ENCODE measurements around the gene CHD9NB.

CHD9NB gene

GRCh38 chr16:53090591-53091411 lies 38.1 kb upstream of the CHD9NB start:
- Histone ChIP-seq H3K36me3 (ENCODE audit: control insufficient read depth, insufficient read depth, low read length) (no peaks in the 10 kb centered on the region), H3K9ac (ENCODE audit: low read depth, low read length) (peak overlapping the region; percentile 39), H3K27me3 (ENCODE audit: control insufficient read depth, insufficient read depth, low read length) (no peaks in the 10 kb centered on the region), H3K9me3 (ENCODE audit: control insufficient read depth, insufficient read depth, low read length) (no peaks in the 10 kb centered on the region), H3K4me1 (ENCODE audit: control insufficient read depth, insufficient read depth, low read length) (peaks cover 48% of the 10 kb centered on the region), H3K4me3 (ENCODE audit: low read depth, low read length) (peak overlapping the region; percentile 36)

DNA sequence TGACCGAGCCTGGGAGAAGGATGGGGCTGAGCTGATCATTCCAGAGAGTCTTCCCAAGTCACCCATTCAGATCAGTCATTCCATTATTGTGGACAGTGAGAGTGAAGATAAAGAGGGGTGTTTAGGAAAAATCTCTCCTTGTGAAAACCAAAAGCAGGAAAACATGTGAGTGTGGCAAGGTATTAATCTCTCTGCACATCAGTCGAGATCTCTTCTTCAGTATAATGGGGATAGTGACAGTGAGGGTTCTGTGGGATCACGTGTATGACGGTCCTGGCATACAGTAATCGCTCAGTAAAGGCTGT lies 37.5 kb upstream of the CHD9NB start:
- Histone ChIP-seq H3K36me3 (ENCODE audit: control insufficient read depth, insufficient read depth, low read length) (no peaks in the 10 kb centered on the region), H3K4me3 (ENCODE audit: low read depth, low read length) (peak overlapping the region; percentile 18), H3K9ac (ENCODE audit: low read depth, low read length) (no peak overlapping the region), H3K27me3 (ENCODE audit: control insufficient read depth, insufficient read depth, low read length) (no peaks in the 10 kb centered on the region), H3K9me3 (ENCODE audit: control insufficient read depth, insufficient read depth, low read length) (no peaks in the 10 kb centered on the region), H3K4me1 (ENCODE audit: control insufficient read depth, insufficient read depth, low read length) (peaks cover 53% of the 10 kb centered on the region)

DNA sequence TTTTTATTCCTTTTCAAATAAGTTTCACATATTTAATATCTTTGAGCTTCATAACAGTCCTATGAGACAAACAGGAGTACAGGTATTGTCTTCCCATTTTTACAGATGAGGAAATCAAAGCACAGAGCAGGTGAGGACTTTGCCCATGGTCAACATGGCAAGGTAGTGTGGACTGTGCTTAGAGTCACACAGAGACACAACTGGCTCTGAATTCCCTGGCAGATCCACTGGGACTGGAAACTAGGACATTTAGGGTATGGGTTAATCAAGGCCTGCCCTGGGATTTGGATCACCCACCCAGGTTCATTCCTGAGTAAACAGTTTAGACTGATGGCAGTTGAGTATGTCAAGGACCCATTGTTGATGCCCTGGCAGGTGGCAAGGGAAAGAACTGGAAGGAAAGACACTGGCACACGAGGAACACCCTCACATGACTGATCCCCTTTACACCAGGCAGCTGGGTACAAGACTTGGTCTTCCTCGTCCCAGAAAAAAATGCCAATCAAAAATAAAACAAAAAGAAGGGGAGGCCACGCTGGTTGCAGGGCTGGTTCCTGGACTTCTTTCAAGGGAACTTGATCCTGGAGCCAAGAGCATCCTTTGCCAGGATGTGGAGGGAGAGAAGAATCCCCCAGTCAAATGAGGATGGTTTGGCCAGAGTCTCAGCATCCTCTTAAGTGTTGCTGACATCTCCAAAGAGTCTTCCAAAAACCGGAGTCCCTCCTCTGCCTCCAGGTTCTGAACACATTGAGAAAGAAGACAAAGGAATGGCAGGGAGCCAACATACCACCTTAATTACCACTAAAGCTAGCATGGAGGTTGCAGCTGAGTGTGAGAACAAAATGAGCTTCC lies 37.0 kb upstream of the CHD9NB start:
- H3K4me3 ChIP-seq (ENCODE audit: low read depth, low read length) = peak overlapping the region; percentile 18
- H3K9ac ChIP-seq (ENCODE audit: low read depth, low read length) = no peak overlapping the region
- H3K4me1 ChIP-seq (ENCODE audit: control insufficient read depth, insufficient read depth, low read length) = peaks cover 56% of the 10 kb centered on the region

GRCh38 chr16:53087101-53087500 lies 34.4 kb upstream of the CHD9NB start:
- no peaks in the 10 kb centered on the region for H3K27me3 ChIP-seq (ENCODE audit: control insufficient read depth, insufficient read depth, low read length)
- no peaks in the 10 kb centered on the region for H3K36me3 ChIP-seq (ENCODE audit: control insufficient read depth, insufficient read depth, low read length)
- peaks cover 52% of the 10 kb centered on the region for H3K4me1 ChIP-seq (ENCODE audit: control insufficient read depth, insufficient read depth, low read length)
- H3K9ac ChIP-seq (ENCODE audit: low read depth, low read length) = no peak overlapping the region
- H3K4me3 ChIP-seq (ENCODE audit: low read depth, low read length) = no peak overlapping the region
- no peaks in the 10 kb centered on the region for H3K9me3 ChIP-seq (ENCODE audit: control insufficient read depth, insufficient read depth, low read length)

More for the DNA sequence above, 37.0 kb upstream of the CHD9NB start:
- Histone ChIP-seq H3K9me3 (ENCODE audit: control insufficient read depth, insufficient read depth, low read length) (no peaks in the 10 kb centered on the region), H3K36me3 (ENCODE audit: control insufficient read depth, insufficient read depth, low read length) (no peaks in the 10 kb centered on the region), H3K27me3 (ENCODE audit: control insufficient read depth, insufficient read depth, low read length) (no peaks in the 10 kb centered on the region)

DNA sequence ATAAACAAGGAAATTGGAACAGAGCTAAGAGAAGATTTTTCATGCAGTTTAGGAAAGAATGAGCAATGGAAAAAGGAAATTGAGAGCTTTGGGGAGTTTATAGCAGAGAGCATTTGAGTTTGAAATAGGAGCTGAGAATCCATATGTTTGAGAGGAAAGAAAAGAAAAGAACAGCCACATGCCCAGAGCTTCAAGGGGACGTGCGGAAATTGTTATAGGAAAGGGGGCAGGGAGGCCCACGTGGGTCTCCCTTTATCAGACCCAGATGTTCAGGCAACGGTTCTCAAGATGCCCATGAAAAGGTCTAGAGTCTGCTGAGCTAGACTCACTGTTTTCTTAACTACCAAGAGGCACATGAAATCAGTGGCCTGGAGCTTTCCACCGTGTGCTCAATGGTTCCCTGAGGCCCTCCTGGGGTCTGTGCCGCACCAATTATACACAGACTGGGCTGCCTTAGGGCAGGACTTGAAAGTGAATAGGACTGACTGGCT lies 33.3 kb upstream of the CHD9NB start:
- H3K4me3 ChIP-seq (ENCODE audit: low read depth, low read length) = no peak overlapping the region
- H3K9ac ChIP-seq (ENCODE audit: low read depth, low read length) = no peak overlapping the region
- no peaks in the 10 kb centered on the region for H3K36me3 ChIP-seq (ENCODE audit: control insufficient read depth, insufficient read depth, low read length)
- no peaks in the 10 kb centered on the region for H3K27me3 ChIP-seq (ENCODE audit: control insufficient read depth, insufficient read depth, low read length)
- H3K4me1 ChIP-seq (ENCODE audit: control insufficient read depth, insufficient read depth, low read length) = peaks cover 48% of the 10 kb centered on the region
- H3K9me3 ChIP-seq (ENCODE audit: control insufficient read depth, insufficient read depth, low read length) = no peaks in the 10 kb centered on the region

DNA sequence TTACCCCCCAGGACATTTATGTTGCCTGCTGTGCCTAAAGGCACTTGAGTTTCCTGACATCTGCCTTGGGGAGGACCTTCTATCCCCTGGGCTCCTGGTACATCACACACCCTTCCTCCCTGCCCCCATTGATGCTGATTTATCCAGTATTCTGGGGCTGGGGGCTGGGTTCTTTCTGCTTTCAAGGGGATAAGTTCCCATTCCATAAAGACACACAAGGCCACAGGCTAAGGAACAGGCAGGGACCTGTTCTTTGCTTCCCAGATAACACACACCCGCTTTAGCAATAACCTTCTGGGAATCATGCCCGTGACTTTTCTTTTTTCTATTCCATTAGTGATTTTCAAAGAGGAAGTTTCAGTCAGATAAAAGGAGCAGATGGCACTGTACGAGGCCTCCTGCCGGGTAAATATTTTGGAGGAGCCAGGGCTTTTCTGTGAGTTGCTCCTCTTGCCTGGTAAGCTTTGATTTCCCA lies 32.7 kb upstream of the CHD9NB start:
- no peak overlapping the region for H3K9ac ChIP-seq (ENCODE audit: low read depth, low read length)
- H3K36me3 ChIP-seq (ENCODE audit: control insufficient read depth, insufficient read depth, low read length) = no peaks in the 10 kb centered on the region

DNA sequence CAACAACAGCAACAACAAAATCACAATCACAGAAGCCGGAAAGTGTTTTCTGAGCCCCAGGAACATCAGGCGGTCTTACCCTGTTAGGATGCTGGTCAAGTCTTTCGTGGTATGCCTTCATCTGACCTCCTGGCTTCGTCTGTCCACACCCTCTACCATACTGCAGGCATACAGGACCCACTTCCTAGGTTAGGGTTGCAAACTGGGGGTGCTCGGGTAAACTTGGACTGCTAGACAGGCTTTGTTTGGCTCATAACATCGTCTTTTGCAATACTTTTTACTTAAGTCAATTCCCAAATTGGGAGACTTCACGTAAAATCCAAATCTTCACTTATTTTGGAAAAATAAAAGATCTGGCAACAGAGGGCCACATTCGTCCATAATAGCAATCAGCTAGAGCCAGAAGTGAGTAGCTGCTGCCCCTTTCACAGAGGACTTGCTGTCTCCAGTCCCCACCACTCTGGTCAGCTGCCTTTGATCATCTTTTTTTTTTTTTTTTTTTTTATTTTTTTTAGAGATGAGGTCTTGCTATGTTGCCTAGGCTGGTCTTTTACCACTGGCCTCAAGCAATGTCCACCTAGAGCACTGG lies 32.1 kb upstream of the CHD9NB start:
- Histone ChIP-seq H3K9me3 (ENCODE audit: control insufficient read depth, insufficient read depth, low read length) (no peaks in the 10 kb centered on the region), H3K4me1 (ENCODE audit: control insufficient read depth, insufficient read depth, low read length) (peaks cover 44% of the 10 kb centered on the region), H3K27me3 (ENCODE audit: control insufficient read depth, insufficient read depth, low read length) (no peaks in the 10 kb centered on the region), H3K36me3 (ENCODE audit: control insufficient read depth, insufficient read depth, low read length) (no peaks in the 10 kb centered on the region), H3K4me3 (ENCODE audit: low read depth, low read length) (no peak overlapping the region), H3K9ac (ENCODE audit: low read depth, low read length) (no peak overlapping the region)

More for the DNA sequence above, 32.7 kb upstream of the CHD9NB start:
- no peaks in the 10 kb centered on the region for H3K9me3 ChIP-seq (ENCODE audit: control insufficient read depth, insufficient read depth, low read length)
- H3K27me3 ChIP-seq (ENCODE audit: control insufficient read depth, insufficient read depth, low read length) = no peaks in the 10 kb centered on the region
- no peak overlapping the region for H3K4me3 ChIP-seq (ENCODE audit: low read depth, low read length)
- H3K4me1 ChIP-seq (ENCODE audit: control insufficient read depth, insufficient read depth, low read length) = peaks cover 48% of the 10 kb centered on the region

DNA sequence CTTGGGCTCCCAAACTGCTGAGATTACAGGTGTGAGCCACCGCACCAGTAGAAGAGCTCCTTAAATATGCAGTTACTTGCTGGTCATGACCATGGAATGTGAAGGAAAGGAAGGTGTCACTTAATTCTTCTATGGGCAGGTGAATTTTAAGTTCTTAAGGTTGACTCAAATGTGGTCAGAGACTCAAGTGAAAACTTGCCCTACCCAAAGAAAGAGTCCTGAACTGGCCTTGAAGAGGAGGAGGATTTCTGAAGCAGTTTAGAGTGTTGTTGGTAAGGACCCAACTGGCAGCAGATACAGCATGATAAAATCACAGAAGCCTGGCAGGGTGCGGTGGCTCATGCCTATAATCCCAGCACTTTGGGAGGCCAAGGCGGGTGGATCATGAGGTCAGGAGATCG lies 31.4 kb upstream of the CHD9NB start:
- Histone ChIP-seq H3K4me3 (ENCODE audit: low read depth, low read length) (no peak overlapping the region), H3K9ac (ENCODE audit: low read depth, low read length) (no peak overlapping the region), H3K4me1 (ENCODE audit: control insufficient read depth, insufficient read depth, low read length) (peaks cover 43% of the 10 kb centered on the region), H3K36me3 (ENCODE audit: control insufficient read depth, insufficient read depth, low read length) (no peaks in the 10 kb centered on the region), H3K27me3 (ENCODE audit: control insufficient read depth, insufficient read depth, low read length) (no peaks in the 10 kb centered on the region), H3K9me3 (ENCODE audit: control insufficient read depth, insufficient read depth, low read length) (no peaks in the 10 kb centered on the region)

DNA sequence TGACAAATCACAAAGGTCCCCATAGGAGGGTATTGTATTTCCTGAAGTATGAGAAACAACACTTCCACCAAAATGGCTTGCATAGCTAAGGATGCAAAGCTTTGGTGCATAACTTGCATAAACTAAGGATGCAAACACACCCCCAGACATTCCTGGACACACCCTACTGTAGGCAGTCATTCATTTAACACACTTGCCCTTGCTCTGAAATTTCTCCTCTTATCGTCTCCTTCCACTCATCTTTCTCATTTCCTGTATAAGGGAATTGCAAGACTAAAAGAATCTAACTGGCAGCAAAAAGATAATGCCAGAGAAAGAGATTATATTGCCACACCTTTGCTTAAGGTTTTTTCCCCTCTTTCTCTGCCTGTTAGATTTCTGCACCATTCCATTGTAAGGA lies 30.4 kb upstream of the CHD9NB start:
- peaks cover 45% of the 10 kb centered on the region for H3K4me1 ChIP-seq (ENCODE audit: control insufficient read depth, insufficient read depth, low read length)
- H3K9me3 ChIP-seq (ENCODE audit: control insufficient read depth, insufficient read depth, low read length) = no peaks in the 10 kb centered on the region
- no peak overlapping the region for H3K9ac ChIP-seq (ENCODE audit: low read depth, low read length)
- no peaks in the 10 kb centered on the region for H3K36me3 ChIP-seq (ENCODE audit: control insufficient read depth, insufficient read depth, low read length)
- H3K27me3 ChIP-seq (ENCODE audit: control insufficient read depth, insufficient read depth, low read length) = no peaks in the 10 kb centered on the region
- H3K4me3 ChIP-seq (ENCODE audit: low read depth, low read length) = no peak overlapping the region

DNA sequence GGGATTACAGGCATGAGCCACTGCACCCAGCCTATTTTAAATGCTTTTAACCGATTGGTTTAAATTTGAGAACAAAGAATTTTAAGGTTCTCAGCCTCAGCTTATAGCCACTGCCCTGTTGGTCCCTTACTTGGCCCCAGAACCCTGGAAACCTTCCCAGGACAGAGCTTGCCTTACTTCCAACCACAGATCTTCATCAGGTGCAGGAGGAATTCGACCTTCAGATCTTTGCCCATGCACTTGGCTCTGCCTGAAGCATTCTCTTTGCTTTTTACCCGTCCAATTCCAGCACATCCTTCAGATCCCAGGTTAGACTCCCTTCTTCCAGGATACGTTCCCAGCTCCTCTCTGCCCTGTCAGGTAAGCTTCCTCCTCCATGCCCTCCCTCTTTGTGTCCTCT lies 29.8 kb upstream of the CHD9NB start:
- H3K9ac ChIP-seq (ENCODE audit: low read depth, low read length) = no peak overlapping the region
- H3K36me3 ChIP-seq (ENCODE audit: control insufficient read depth, insufficient read depth, low read length) = no peaks in the 10 kb centered on the region
- no peak overlapping the region for H3K4me3 ChIP-seq (ENCODE audit: low read depth, low read length)
- H3K9me3 ChIP-seq (ENCODE audit: control insufficient read depth, insufficient read depth, low read length) = no peaks in the 10 kb centered on the region
- peaks cover 45% of the 10 kb centered on the region for H3K4me1 ChIP-seq (ENCODE audit: control insufficient read depth, insufficient read depth, low read length)
- no peaks in the 10 kb centered on the region for H3K27me3 ChIP-seq (ENCODE audit: control insufficient read depth, insufficient read depth, low read length)

DNA sequence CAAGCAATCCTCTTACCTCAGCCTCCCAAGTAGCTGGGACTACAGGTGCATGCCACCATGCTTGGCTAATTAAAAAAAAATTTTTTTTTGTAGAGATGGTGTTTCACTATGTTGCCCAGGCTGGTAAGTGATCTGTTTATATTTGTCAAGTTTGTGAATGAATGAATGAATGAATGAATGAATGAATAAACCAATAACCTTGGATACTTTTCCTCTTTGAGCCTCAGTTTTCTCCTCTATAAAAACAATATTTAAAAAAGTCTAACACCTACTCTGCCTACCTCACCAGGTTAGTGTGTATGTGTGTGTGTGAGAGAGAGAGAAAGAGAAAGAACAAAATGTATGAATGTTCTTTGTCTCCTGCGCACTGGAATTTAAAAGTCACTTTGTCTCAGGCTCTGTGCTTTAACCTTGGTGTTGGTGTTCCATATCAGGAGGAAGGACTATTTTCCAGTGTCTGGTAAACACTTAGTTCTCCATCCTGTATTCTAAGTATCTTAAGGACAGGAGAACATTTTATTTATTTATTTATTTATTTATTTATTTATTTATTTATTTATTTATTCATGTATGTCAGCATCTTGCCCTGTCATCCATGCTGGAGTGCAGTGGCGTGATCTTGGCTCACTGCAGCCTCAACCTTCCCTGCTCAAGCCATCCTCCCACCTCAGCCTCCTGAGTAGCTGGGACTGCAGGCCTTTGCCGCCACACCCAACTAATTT lies 29.1 kb upstream of the CHD9NB start:
- Histone ChIP-seq H3K9ac (ENCODE audit: low read depth, low read length) (no peak overlapping the region), H3K9me3 (ENCODE audit: control insufficient read depth, insufficient read depth, low read length) (no peaks in the 10 kb centered on the region), H3K27me3 (ENCODE audit: control insufficient read depth, insufficient read depth, low read length) (no peaks in the 10 kb centered on the region), H3K36me3 (ENCODE audit: control insufficient read depth, insufficient read depth, low read length) (no peaks in the 10 kb centered on the region), H3K4me1 (ENCODE audit: control insufficient read depth, insufficient read depth, low read length) (peaks cover 41% of the 10 kb centered on the region), H3K4me3 (ENCODE audit: low read depth, low read length) (no peak overlapping the region)

Data from iPS-15b (cell line).